Ishikawa (cell line): ENCODE data around the gene RBM18.

Experiments
- CEBPB ChIP-seq: IDR thresholded peaks from 2 replicates; pipeline ENCODE4 v1.6.1; 2012
- CREB1 ChIP-seq: IDR thresholded peaks from 2 replicates; pipeline ENCODE4 v1.6.1; 2012; ENCODE audit warnings: low read depth
- EGR1 ChIP-seq: IDR thresholded peaks from 2 replicates; pipeline ENCODE4 v1.6.1; 2012
- EP300 ChIP-seq: IDR thresholded peaks from 2 replicates; pipeline ENCODE4 v1.6.1; 2012; ENCODE audit warnings: borderline replicate concordance
- FOXM1 ChIP-seq: IDR thresholded peaks from 2 replicates; pipeline ENCODE4 v1.6.1; 2012; ENCODE audit warnings: low read depth, borderline replicate concordance
- NFIC ChIP-seq: IDR thresholded peaks from 2 replicates; pipeline ENCODE4 v1.6.1; 2012
- RAD21 ChIP-seq: IDR thresholded peaks from 2 replicates; pipeline ENCODE4 v1.6.1; 2012; ENCODE audit warnings: low read depth
- TAF1 ChIP-seq: IDR thresholded peaks from 2 replicates; pipeline ENCODE4 v1.6.1; 2012; ENCODE audit warnings: low read depth, mild to moderate bottlenecking
- TCF12 ChIP-seq: IDR thresholded peaks from 2 replicates; pipeline ENCODE4 v1.6.1; 2012; ENCODE audit warnings: low read depth
- TEAD4 ChIP-seq: IDR thresholded peaks from 2 replicates; pipeline ENCODE4 v1.6.1; 2012
- YY1 ChIP-seq: IDR thresholded peaks from 2 replicates; pipeline ENCODE4 v1.6.1; 2012; ENCODE audit warnings: low read depth
- ZBTB7A ChIP-seq: IDR thresholded peaks from 2 replicates; pipeline ENCODE4 v1.6.1; 2012; ENCODE audit warnings: low read depth
- TF ChIP-seq, protein P1 (sequence below): IDR thresholded peaks from 2 replicates; pipeline ENCODE4 v1.6.1; 2012
- TF ChIP-seq, protein P2 (sequence below): IDR thresholded peaks from 2 replicates; pipeline ENCODE4 v1.6.1; 2012
- TF ChIP-seq, protein P3 (sequence below): IDR thresholded peaks from 2 replicates; pipeline ENCODE4 v1.6.1; 2012; ENCODE audit warnings: low read depth, mild to moderate bottlenecking

RBM18 gene

DNA sequence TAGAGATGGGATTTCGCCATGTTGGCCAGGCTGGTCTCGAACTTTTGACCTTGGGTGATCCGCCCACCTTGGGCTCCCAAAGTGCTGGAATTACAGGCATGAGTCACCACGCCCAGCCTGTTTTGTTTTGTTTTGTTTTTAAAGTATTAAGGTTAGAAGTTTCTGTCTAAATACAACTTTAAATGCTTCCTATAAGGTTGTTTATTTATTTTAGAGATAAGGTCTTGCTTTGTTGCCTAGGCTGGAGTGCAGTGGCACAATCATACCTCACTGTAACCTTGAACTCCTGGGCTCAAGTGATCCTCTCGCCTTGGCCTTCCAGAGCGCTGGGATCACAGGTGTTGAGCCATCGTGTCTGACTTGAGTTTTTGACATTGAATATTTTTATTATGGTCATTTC, 11.5 kb upstream of the RBM18 start:
- TF ChIP-seq CREB1: no peak
- TF ChIP-seq TAF1: no peak
- TF ChIP-seq, protein P1, sequence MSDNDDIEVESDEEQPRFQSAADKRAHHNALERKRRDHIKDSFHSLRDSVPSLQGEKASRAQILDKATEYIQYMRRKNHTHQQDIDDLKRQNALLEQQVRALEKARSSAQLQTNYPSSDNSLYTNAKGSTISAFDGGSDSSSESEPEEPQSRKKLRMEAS: no peak

DNA sequence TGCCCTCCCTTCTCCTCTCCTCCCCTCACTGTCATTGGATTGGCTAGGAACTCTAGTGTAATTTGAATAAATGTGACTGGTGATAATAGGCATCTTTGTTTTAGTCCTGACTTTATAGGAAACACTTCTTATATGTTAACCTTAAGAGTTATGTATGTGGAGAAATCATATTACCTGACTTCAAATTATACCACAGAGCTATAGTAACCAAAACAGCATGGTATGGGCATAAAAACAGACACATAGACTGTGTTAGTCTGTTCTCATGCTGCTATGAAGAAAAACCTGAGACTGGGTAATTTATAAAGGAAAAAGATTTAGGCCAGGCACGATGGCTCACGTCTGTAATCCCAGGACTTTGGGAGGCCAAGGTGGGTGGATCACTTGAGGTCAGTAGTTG, 9.4 kb upstream of the RBM18 start:
- TF ChIP-seq CEBPB: no peak
- TF ChIP-seq EGR1: no peak
- no peak for TF ChIP-seq NFIC
- TF ChIP-seq YY1: no peak
- no peak for TF ChIP-seq TCF12
- TF ChIP-seq FOXM1: no peak
- TF ChIP-seq, protein P1: no peak
- no peak for TF ChIP-seq TEAD4
- TF ChIP-seq, protein P2, sequence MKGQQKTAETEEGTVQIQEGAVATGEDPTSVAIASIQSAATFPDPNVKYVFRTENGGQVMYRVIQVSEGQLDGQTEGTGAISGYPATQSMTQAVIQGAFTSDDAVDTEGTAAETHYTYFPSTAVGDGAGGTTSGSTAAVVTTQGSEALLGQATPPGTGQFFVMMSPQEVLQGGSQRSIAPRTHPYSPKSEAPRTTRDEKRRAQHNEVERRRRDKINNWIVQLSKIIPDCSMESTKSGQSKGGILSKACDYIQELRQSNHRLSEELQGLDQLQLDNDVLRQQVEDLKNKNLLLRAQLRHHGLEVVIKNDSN: no peak
- TF ChIP-seq CREB1: no peak
- no peak for TF ChIP-seq TAF1
- TF ChIP-seq, protein P3, sequence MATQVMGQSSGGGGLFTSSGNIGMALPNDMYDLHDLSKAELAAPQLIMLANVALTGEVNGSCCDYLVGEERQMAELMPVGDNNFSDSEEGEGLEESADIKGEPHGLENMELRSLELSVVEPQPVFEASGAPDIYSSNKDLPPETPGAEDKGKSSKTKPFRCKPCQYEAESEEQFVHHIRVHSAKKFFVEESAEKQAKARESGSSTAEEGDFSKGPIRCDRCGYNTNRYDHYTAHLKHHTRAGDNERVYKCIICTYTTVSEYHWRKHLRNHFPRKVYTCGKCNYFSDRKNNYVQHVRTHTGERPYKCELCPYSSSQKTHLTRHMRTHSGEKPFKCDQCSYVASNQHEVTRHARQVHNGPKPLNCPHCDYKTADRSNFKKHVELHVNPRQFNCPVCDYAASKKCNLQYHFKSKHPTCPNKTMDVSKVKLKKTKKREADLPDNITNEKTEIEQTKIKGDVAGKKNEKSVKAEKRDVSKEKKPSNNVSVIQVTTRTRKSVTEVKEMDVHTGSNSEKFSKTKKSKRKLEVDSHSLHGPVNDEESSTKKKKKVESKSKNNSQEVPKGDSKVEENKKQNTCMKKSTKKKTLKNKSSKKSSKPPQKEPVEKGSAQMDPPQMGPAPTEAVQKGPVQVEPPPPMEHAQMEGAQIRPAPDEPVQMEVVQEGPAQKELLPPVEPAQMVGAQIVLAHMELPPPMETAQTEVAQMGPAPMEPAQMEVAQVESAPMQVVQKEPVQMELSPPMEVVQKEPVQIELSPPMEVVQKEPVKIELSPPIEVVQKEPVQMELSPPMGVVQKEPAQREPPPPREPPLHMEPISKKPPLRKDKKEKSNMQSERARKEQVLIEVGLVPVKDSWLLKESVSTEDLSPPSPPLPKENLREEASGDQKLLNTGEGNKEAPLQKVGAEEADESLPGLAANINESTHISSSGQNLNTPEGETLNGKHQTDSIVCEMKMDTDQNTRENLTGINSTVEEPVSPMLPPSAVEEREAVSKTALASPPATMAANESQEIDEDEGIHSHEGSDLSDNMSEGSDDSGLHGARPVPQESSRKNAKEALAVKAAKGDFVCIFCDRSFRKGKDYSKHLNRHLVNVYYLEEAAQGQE: no peak
- no peak for TF ChIP-seq ZBTB7A
- TF ChIP-seq EP300: no peak
- no peak for TF ChIP-seq RAD21

DNA sequence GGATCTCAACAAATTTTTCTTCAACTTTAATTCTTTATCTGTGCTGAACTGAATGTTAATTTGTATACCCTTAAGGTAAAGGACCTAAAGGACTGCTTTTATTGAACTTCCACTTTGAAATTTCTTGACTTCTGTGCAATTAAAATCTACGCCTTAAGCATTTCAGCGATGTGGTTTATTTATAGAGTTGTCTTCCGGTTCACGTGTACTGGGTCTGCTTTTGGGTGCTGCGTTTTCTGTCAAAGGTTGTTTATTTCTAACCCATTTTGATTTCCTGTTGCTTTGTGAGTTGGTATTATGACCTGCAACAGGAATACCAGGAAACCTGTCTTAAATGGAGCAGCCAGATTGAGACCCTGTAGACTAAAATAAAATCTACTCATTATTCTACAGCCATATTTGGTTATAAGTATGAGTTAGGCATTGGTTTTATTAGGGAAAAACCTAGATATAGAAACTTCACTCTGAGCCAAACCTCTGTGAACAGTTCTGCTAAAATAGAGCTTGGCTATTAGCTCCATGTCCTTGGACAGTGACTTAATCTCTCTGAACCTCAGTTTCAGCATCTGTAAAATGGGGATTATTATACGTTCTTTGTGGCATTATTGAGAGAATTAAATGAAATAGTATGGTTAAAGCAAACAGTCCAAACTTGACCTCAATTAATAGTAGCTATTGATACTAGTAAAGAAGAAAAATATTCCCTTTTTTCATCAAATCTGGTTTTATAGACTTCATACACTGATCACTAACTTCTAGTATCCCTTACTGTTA, 3.6 kb upstream of the RBM18 start:
- TF ChIP-seq, protein P2: no peak
- no peak for TF ChIP-seq ZBTB7A
- TF ChIP-seq RAD21: no peak
- TF ChIP-seq NFIC: no peak
- TF ChIP-seq YY1: no peak
- TF ChIP-seq CREB1: no peak
- TF ChIP-seq, protein P3: no peak
- no peak for TF ChIP-seq TEAD4

DNA sequence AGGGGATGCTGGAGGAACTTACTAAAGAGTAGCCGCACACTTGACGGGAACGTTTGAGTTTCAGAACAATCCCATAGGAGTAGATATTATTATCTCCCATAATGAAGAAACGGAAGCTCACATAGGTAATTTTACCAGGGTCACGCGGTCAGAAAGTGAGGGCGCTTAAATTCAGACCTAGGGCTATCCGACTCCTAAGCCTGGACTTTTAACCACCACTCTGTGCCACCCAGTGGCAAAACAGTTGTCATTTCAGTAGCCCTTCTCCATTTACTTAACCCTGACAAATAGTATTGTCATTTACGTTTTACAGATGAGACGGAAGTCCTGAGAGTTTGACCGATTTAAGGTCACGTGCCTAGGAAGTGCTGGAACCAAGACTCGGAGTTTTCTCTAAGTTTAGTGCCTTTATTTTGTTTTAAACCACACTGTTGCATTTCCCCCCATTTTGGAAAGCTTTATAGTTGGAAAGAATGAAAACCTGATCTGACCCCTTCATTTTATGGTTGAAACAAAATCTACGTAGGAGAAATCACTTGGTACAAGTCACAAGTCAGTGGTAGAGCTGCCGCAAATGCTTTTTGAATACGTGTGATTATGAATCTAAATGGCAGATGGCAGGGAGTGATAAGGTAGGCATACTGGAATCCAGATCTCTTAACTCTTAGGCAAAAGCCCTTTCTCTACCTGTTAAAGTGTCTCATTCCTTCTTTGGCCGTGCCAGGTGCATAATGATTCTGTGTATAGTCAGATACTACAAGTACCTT, 692 bp upstream of the RBM18 start:
- TF ChIP-seq RAD21: no peak
- peak; percentile 51; the same call in 1 of the 2 replicates for TF ChIP-seq CREB1
- TF ChIP-seq, protein P2: peak; percentile 91
- TF ChIP-seq TEAD4: no peak

DNA sequence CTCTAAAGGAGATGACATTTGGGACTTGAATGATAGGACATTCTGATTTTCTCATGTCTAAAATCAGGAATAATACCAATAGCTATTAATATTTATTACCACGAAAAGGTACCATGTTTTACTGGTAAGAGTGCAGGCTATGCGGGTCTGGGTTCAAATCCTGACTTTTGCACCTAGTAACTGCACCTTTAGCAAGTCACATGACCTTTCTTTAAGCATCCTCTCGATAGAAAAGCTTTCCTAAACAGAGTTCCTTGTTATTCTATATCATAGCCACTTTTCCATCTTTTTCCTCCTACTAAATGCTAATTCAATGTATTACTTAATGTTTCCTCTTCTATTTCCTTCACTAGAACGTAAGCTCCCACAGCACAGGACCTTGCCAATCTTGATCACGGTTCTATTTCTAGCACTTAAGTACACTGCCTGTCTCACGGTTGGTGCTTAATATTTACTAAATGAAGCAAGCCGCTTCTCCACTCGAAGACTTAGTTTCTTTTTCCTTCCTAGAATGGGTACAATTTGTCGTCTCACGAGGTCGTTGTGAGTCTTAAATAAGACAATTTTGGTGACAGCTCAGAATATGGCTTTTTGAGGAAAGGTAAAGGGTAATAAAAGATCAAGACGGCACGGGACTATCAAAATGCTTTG, 816 bp downstream of the RBM18 start:
- no peak for TF ChIP-seq ZBTB7A
- no peak for TF ChIP-seq EP300
- TF ChIP-seq, protein P1: no peak
- TF ChIP-seq TCF12: no peak
- no peak for TF ChIP-seq TAF1
- TF ChIP-seq, protein P3: no peak
- TF ChIP-seq CREB1: no peak
- no peak for TF ChIP-seq NFIC
- no peak for TF ChIP-seq TEAD4
- TF ChIP-seq, protein P2: no peak
- no peak for TF ChIP-seq EGR1
- TF ChIP-seq FOXM1: no peak
- no peak for TF ChIP-seq YY1
- TF ChIP-seq RAD21: no peak
- no peak for TF ChIP-seq CEBPB
